DOHH2 (cell line): ENCODE results near the gene TPRA1.

Experiments
- H3F3A ChIP-seq: fragments of 200-600 bp; sonication (generic), shearing (Covaris generic); 2 replicates; pipeline ENCODE4 v1.6.0; 2016; ENCODE audit warnings: antibody characterized with exemption, mild to moderate bottlenecking; ENCODE audit not compliant: control insufficient read depth, insufficient read depth
- H3K27ac ChIP-seq: fragments of 200-600 bp; sonication (generic); 2 replicates; pipeline ENCODE4 v1.5.1; 2014; ENCODE audit warnings: low read depth, mild to moderate bottlenecking, low read length, moderate library complexity
- H3K27me3 ChIP-seq: fragments of 200-600 bp; sonication (generic); 2 replicates; pipeline ENCODE4 v1.6.1; 2014; ENCODE audit warnings: mild to moderate bottlenecking, low read length, mixed read lengths; ENCODE audit not compliant: control insufficient read depth
- H3K36me3 ChIP-seq: fragments of 200-600 bp; sonication (generic); 2 replicates; pipeline ENCODE4 v1.6.1; 2014; ENCODE audit warnings: mild to moderate bottlenecking, low read length, moderate library complexity, mixed read lengths; ENCODE audit not compliant: control insufficient read depth
- H3K4me1 ChIP-seq: fragments of 200-600 bp; sonication (generic); 2 replicates; pipeline ENCODE4 v1.6.1; 2014; ENCODE audit warnings: mild to moderate bottlenecking, low read length, mixed read lengths; ENCODE audit not compliant: control insufficient read depth
- H3K4me2 ChIP-seq: fragments of 200-600 bp; sonication (generic); 2 replicates; pipeline ENCODE4 v1.6.0; 2014; ENCODE audit warnings: mild to moderate bottlenecking, low read length, moderate library complexity
- H3K4me3 ChIP-seq: fragments of 200-600 bp; sonication (generic); 2 replicates; pipeline ENCODE4 v1.5.1; 2014; ENCODE audit warnings: mild to moderate bottlenecking, low read length, mixed read lengths
- H3K79me2 ChIP-seq: fragments of 200-600 bp; sonication (generic); 2 replicates; pipeline ENCODE4 v1.6.1; 2014; ENCODE audit warnings: mild to moderate bottlenecking, low read length, mixed read lengths; ENCODE audit not compliant: control insufficient read depth
- H3K9me2 ChIP-seq: fragments of 200-600 bp; sonication (generic); replicated peaks from 2 replicates; pipeline ENCODE4 v1.6.1; 2014; ENCODE audit warnings: mild to moderate bottlenecking, low read length, mixed read lengths; ENCODE audit not compliant: control insufficient read depth
- H3K9me3 ChIP-seq: fragments of 200-600 bp; sonication (generic); 2 replicates; pipeline ENCODE4 v1.6.1; 2014; ENCODE audit warnings: antibody characterized with exemption, low read length, mixed read lengths; ENCODE audit not compliant: control insufficient read depth, insufficient read depth
- H4K20me1 ChIP-seq: fragments of 200-600 bp; sonication (generic); 2 replicates; pipeline ENCODE4 v1.6.0; 2014; ENCODE audit warnings: low read depth, mild to moderate bottlenecking, antibody characterized with exemption, low read length, moderate library complexity; ENCODE audit not compliant: control insufficient read depth, insufficient read depth
- EZH2phosphoT487 ChIP-seq: fragments of 200-600 bp; sonication (generic); IDR thresholded peaks from 2 replicates; pipeline ENCODE4 v1.6.1; 2017; ENCODE audit warnings: borderline replicate concordance, mild to moderate bottlenecking, antibody characterized with exemption, low read length, moderate library complexity, mixed read lengths
- TF ChIP-seq, protein P1 (sequence below): fragments of 200-600 bp; sonication (generic); IDR thresholded peaks from one replicate; pipeline ENCODE4 v1.5.1; 2014; ENCODE audit warnings: antibody characterized with exemption, mild to moderate bottlenecking, low read depth, low read length; ENCODE audit not compliant: poor library complexity, severe bottlenecking

TPRA1 gene

DNA sequence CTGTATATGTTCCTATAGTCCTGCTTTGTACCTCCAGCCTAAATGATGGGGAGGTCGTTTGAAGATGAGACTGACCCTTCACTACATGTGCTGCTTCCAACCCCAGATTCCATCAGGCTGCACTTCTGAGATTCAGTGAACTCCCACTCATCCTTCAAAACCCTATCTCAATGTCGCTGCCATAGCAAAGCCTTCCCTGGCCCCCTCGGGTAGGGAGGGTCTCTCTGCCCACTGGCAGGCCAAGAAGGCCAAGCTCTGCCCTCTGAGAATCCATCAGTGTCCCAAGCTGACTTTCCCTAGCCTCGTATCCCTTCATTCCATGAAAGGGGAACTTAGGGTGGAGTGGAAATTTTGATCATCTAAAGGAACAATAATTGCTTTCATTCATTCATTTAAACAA lies 35.4 kb downstream of the TPRA1 start:
- no peak overlapping the region for H3K27ac ChIP-seq
- H3K4me3 ChIP-seq, result no peak overlapping the region
- peaks cover 7% of the 10 kb centered on the region for H3K36me3 ChIP-seq
- no peaks in the 10 kb centered on the region for H3K79me2 ChIP-seq
- no peaks in the 10 kb centered on the region for H4K20me1 ChIP-seq
- peaks cover 1% of the 10 kb centered on the region for H3K4me1 ChIP-seq
- no peak overlapping the region for H3K4me2 ChIP-seq
- peaks cover 3% of the 10 kb centered on the region; the same call in 1 of the 2 replicates for H3K27me3 ChIP-seq
- no peaks in the 10 kb centered on the region for H3F3A ChIP-seq
- H3K9me3 ChIP-seq, result peaks cover 24% of the 10 kb centered on the region
- TF ChIP-seq, protein P1, sequence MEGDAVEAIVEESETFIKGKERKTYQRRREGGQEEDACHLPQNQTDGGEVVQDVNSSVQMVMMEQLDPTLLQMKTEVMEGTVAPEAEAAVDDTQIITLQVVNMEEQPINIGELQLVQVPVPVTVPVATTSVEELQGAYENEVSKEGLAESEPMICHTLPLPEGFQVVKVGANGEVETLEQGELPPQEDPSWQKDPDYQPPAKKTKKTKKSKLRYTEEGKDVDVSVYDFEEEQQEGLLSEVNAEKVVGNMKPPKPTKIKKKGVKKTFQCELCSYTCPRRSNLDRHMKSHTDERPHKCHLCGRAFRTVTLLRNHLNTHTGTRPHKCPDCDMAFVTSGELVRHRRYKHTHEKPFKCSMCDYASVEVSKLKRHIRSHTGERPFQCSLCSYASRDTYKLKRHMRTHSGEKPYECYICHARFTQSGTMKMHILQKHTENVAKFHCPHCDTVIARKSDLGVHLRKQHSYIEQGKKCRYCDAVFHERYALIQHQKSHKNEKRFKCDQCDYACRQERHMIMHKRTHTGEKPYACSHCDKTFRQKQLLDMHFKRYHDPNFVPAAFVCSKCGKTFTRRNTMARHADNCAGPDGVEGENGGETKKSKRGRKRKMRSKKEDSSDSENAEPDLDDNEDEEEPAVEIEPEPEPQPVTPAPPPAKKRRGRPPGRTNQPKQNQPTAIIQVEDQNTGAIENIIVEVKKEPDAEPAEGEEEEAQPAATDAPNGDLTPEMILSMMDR, result no peak
- TF ChIP-seq EZH2phosphoT487, result no peak
- H3K9me2 ChIP-seq, result no peaks in the 10 kb centered on the region

DNA sequence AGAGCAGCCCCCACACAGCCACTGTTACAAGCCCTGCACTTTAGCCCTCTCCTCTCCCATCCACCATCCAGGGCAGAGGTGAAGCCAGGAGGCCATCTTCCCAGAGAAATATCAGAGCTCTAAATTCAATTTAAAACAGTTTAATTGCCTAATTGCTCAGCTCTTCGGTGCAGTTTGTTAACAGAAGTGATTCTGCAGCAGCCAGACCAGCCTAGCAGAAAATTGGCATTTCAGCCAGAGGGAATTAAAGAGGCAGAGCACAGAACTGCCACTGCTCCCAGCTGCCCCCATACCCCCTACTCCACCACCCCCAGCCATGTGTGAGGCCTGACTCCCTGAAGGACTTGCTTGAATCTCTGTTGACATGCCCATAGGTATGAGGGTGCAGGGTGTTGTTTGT lies 38.5 kb downstream of the TPRA1 start:
- peaks cover 4% of the 10 kb centered on the region for H3K4me1 ChIP-seq
- H4K20me1 ChIP-seq, result no peaks in the 10 kb centered on the region
- H3K27me3 ChIP-seq, result peaks cover 9% of the 10 kb centered on the region
- TF ChIP-seq, protein P1, result no peak
- no peak for TF ChIP-seq EZH2phosphoT487
- no peaks in the 10 kb centered on the region for H3F3A ChIP-seq
- no peaks in the 10 kb centered on the region for H3K36me3 ChIP-seq
- H3K9me3 ChIP-seq, result no peaks in the 10 kb centered on the region
- H3K9me2 ChIP-seq, result no peaks in the 10 kb centered on the region
- H3K27ac ChIP-seq, result no peak overlapping the region
- H3K4me3 ChIP-seq, result no peak overlapping the region
- H3K4me2 ChIP-seq, result no peak overlapping the region
- H3K79me2 ChIP-seq, result no peaks in the 10 kb centered on the region

DNA sequence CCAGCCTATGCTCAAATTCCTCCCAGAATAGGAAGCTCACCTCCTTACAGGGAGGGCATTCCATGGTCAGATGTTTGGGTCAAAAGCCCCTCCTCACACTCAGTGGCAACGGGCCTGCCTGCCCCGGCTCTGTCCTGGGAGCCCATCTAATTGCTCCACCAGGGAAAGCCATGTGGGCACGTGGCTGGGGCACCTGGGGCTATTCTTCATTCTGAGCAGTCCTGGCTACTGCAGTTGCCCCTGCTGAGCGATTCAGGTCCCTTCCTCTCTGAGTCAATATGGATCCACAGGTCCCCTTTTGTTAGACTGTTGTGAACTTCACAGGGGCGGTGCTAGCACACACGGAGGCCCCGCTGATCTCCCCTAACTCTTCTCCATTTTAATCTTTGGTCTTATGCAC lies 39.4 kb downstream of the TPRA1 start:
- Histone ChIP-seq H3F3A (no peaks in the 10 kb centered on the region), H3K27me3 (peaks cover 17% of the 10 kb centered on the region), H3K4me2 (no peak overlapping the region), H3K79me2 (no peaks in the 10 kb centered on the region), H3K36me3 (no peaks in the 10 kb centered on the region), H3K4me1 (peaks cover 4% of the 10 kb centered on the region), H3K9me2 (no peaks in the 10 kb centered on the region), H3K27ac (no peak overlapping the region), H4K20me1 (no peaks in the 10 kb centered on the region), H3K4me3 (no peak overlapping the region), H3K9me3 (no peaks in the 10 kb centered on the region)
- TF ChIP-seq, protein P1, result no peak
- TF ChIP-seq EZH2phosphoT487, result no peak

- H3F3A ChIP-seq, result no peaks in the 10 kb centered on the region
- H3K9me2 ChIP-seq, result no peaks in the 10 kb centered on the region
- peaks cover 17% of the 10 kb centered on the region for H3K27me3 ChIP-seq
- H3K27ac ChIP-seq, result no peak overlapping the region
- TF ChIP-seq EZH2phosphoT487, result no peak
- TF ChIP-seq, protein P1, result no peak
- H3K4me2 ChIP-seq, result no peak overlapping the region
- no peaks in the 10 kb centered on the region for H3K79me2 ChIP-seq
- no peak overlapping the region for H3K4me3 ChIP-seq
- no peaks in the 10 kb centered on the region for H3K9me3 ChIP-seq
- H3K36me3 ChIP-seq, result no peaks in the 10 kb centered on the region
- peaks cover 4% of the 10 kb centered on the region for H3K4me1 ChIP-seq
- H4K20me1 ChIP-seq, result no peaks in the 10 kb centered on the region
Observed at GRCh38 chr3:127550468-127551157, 39.9 kb downstream of the TPRA1 start.
